Superior temporal gyrus (tissue), 1 donor: Measurements from ENCODE around the gene DOCK8.

Experiments
- DNase-seq: peaks from one replicate; pipeline ENCODE4 v3.0.0-alpha.2; 2016; ENCODE audit errors: extremely low spot score

Gene DOCK8

DNA sequence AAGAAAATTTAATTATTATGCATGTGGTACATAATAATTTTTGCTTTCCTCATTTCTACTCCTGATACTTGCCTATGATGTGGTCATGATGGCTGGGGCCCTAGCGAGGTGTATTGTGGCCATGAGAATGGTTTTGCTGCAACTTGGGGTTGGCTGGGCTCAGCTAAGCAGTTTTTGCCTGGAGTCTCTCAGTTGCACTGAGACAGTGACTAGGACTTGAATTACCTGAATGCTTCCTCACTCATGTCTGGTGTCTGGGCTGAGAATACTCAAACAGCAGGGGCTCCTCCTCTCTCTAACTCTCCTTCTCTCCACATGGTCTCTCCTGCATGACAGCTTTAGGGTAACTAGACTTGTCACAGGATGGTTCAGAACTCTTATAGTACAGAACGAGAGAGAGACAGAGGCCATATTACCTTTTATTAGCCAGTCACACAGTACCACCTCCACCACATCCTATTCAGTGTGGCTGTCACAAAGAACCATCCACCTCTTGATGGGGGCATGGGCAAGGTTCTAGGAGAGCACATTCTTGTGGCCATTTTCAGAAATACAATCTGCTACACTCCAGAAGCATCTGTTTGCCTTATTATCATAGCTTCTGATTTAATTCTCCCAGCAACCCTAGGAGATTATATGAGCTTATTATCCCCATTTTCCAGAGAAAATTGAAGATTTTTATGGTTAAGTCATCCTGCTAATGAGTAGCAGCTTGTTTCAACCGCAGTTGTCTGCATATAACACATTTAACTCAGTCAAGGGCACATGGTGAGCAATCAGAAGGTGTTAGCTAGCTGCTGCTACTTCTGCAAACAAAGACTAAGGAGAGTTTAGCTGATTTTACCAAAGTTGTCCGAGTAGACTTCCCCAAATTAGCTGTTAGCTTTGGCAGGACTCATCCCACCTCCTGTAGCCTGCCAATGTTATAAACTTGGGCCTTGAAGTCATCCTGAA is 245.1 kb downstream of the DOCK8 start:
- no peak for DNase-seq

- no peak for DNase-seq
Observed at GRCh38 chr9:462121-462520, 247.5 kb downstream of the DOCK8 start.

DNA sequence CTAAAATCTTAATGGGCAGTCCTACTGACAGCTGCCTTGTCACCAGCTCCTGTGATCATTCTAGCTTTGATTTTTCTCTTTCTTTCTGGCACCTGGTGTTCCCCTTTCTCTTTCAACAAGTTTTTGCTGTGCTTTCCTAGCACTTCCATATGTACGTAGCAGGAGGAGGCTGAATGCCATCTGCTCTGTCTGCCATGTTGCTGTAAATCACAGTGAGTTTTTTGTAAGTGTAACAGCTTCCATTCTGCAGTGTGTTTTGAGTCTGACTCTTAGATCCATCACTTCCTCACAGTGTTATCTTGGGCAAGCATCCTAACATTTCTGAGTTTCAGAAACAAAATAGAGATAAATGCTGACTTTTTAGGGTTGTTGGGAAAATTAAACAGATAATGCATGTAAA is 247.9 kb downstream of the DOCK8 start:
- peak; percentile 44 for DNase-seq

DNA sequence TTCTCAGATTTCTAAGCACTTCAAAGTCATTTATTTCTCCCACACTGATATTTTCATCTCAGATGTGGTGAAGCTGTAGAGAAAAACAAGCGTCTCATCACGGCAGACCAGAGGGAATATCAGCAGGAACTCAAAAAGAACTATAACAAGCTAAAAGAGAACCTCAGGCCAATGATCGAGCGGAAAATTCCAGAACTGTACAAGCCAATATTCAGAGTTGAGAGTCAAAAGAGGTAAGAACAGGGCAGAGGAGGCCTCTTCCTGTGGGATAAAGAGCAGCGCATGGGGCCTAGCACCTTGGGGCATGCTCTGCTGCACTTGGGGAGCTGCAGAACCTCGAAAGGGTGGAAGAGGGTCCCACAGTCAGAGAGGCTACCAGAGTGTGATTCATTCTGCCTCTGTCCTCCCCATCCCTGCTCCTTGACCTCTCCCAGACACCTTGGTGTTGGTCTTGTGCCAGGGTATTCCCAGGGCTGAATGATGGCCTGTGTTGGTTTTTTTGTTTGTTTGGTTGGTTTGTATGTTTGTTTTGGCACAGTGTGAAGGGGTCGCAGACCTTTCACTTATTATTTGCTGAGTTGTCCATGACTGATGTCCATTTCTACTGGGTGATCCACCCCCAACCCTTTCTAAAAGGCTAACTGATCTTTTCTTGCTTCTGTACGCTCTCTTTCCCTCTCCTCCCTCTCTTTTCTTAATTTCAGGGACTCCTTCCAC is 248.9 kb downstream of the DOCK8 start:
- DNase-seq = no peak

- DNase-seq = no peak
Observed at GRCh38 chr9:466747-467146, 252.1 kb downstream of the DOCK8 start.

- DNase-seq = peak; percentile 23
Observed at GRCh38 chr9:468766-469426, 254.2 kb downstream of the DOCK8 start.

DNA sequence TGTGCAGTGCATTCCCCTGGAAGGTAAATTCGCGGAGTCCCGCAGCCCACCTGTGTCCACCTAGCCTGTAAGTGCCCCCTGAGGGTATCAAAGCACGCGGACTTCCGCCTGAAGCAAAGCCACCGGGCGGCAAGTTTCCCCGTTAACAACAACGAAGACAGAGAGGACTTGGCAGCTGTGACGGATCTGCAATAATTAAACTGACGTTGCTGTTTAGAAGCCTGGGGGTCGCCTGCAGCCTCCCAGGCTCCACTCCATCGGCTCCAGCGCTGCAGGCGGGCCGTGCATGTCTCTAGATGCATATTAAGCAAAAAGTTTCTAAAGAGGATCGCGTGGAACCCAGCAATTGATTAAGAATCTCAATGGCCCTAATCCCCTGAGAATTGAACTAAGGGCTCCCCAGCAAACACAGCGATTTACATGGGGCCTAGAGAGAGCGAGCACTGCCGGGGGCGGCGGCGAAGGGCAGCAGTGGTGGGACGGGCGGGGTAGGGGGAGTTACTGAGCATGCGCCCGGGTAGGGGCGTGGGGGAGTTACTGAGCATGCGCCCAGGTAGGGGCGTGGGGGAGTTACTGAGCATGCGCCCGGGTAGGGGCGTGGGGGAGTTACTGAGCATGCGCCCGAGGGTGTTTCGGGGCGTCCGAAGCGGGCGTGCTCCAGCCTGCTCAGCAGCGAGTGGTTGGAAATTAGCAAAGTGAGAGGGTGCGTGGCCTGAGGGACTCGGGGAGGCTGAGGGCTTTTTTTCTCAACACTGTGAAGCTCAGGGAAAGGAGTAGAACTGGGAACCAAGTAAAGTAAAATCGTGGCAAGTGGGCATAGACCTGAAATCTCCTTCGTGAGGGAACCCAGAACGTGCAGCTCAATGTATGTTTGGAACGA is 255.2 kb downstream of the DOCK8 start:
- DNase-seq = peak; percentile 84

- DNase-seq = peak; percentile 29
Observed at GRCh38 chr9:470552-471194, 256.0 kb downstream of the DOCK8 start.

- no peak for DNase-seq
Observed at GRCh38 chr9:471320-471719, 256.7 kb downstream of the DOCK8 start.

DNA sequence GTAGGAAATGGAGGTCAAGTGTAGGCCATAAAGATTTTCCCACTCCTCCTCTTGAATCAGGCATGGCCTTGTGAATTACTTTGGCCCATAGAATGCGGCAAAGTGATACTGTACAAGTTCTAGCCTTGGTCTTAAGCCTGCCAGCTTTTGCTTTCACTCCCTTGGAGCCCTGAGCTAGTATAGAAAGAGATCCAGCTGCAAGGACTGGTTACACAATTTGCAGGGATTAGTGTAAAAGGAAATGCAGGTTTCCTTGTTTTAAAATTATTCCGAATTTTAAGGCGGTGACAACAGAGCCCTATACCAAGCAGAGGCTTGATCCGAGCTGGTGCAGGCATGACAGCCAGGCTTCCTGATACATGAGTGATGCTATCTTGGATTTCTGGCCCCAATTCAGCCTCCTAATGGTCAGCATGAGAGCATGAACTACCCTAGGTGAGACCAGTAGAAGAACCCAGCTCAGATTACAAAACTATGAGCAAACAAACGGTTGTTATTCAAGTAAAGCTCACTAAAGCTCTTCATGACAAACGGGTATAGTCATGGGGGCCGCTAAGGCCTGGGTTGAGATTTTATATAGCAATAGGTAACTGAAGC is 257.9 kb downstream of the DOCK8 start:
- DNase-seq = no peak

DNA sequence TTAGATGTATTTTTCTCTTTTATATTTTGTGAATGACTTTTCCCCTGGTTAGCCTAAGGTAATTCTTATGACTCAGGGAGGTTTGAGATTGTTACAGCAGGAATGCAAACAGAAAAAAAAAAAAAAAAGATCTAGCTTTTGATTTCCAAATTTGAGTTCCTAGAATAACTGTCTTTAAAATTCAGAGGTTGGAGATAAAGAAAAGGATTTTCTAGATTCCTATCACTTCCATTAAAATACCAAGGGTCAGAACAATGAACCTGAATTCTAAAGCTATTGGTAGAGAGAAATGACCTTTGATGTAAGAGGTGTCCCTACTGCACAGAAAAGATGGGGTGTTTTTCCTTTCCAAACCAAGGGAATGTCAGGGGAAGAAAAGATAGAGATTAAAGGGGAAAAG is 262.5 kb downstream of the DOCK8 start:
- DNase-seq = no peak

- no peak for DNase-seq
Observed at GRCh38 chr9:479304-479970, 264.8 kb downstream of the DOCK8 start.

DNA sequence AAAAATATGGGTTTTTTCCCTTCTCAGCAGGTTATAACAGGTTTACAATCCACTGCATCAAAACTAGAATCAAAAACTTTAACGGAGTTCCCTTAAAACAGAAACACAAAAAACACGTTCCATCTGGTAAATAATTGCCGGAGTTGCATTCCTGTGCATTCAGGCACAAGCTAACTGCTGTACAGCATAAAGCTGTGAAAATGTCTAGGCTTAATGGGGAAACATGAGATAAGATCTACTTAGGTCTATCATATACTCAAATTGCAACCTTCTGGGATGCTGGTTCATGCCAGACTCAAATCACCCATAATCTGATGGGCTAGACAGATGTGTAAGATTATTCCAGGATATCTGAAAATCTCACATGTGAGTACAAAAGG is 265.3 kb downstream of the DOCK8 start:
- DNase-seq = no peak

GRCh38 chr9:482739-483138 is 268.1 kb downstream of the DOCK8 start:
- no peak for DNase-seq

- no peak for DNase-seq
Observed at GRCh38 chr9:486156-486555, 271.5 kb downstream of the DOCK8 start.

- DNase-seq = no peak
Observed at GRCh38 chr9:487429-487828, 272.8 kb downstream of the DOCK8 start.

DNA sequence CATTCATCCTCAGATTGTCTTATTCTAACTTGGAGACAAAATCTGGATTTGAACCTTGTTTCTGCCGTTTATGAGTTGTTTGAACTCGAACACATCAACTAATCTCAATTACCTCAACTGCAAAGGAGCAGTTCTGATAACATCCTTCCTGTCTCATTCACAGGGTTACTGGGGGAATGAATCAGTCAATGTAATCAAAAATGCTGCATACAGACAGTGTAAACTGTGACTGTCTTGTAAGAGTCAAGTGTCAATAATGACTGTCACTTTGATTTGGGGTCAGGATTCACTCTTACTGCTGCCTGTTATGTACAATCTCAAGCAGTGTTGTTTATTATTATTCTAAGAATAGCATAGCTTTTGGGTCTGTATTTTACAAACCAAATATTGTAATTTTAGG is 273.8 kb downstream of the DOCK8 start:
- DNase-seq = no peak

DNA sequence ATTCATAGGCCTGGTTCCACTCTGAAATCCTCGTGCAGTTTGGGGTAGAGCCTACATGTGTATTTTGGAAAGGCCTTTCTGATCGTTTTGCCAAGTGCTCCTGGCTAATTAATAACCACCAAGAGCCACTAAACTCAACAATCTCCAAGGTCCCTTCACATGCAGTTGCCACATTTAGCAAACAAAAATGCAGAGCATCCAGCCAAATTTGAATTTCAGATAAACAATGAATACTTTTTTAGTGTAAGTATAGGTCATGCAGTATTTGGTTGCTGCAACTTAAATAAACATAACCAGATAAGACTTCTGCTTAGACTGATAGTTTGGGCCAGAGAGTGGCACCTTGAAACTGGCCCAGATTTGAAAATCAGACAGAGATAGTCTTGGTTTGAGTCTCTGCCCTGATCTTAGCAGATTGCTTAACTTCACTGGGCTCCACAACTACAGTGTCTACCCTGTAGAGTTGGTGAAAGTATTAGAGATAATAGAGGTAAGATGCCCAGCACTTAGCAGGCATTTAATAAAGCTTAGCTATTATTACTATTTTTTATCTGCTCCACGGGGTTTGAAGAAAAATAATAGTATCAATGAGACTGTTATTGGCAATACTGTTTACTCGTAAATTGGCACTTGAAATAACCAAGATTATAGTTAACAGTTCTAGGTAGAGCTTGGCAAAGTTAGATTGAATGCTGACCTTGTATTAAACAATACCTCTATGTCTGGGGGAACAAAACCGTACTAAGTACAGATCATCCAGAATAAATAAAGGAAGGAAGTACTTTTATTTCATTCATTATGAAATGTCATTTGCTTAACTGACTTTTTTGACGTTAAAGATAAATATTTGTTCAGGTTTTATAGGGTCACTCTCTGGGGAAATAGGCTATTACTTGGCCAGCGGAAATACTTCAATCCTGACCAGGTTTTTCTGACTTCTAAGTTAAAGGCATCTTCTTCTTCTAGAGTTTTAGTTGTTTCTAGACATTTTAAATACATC is 274.8 kb downstream of the DOCK8 start:
- no peak for DNase-seq

- DNase-seq = no peak
Observed at GRCh38 chr9:494764-495163, 280.1 kb downstream of the DOCK8 start.
